ENCODE measurements around the gene DPYD.

DPYD gene

DNA sequence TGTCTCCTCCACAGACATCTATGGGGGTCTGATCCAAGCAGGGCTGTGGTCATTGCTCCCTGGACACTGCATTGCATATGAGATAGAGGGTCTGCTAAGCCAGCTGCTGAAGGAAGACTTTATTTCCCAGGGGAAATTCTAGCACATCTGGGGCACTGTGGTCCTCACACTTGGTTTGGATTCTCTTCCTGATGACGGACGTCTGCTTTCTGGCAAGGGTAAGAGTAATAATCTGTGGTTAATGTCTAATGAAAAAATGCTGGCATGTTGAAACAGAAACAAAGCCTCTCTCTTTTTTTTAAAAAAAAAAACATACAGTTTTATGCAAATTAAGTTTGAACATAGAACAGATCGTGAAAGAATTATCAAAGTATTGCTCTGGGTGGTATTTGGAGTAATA is 553.9 kb downstream of the DPYD start:
- TF ChIP-seq, protein P1, sequence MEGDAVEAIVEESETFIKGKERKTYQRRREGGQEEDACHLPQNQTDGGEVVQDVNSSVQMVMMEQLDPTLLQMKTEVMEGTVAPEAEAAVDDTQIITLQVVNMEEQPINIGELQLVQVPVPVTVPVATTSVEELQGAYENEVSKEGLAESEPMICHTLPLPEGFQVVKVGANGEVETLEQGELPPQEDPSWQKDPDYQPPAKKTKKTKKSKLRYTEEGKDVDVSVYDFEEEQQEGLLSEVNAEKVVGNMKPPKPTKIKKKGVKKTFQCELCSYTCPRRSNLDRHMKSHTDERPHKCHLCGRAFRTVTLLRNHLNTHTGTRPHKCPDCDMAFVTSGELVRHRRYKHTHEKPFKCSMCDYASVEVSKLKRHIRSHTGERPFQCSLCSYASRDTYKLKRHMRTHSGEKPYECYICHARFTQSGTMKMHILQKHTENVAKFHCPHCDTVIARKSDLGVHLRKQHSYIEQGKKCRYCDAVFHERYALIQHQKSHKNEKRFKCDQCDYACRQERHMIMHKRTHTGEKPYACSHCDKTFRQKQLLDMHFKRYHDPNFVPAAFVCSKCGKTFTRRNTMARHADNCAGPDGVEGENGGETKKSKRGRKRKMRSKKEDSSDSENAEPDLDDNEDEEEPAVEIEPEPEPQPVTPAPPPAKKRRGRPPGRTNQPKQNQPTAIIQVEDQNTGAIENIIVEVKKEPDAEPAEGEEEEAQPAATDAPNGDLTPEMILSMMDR (IDR thresholded peaks at IDR 0.05; ENCODE audit: extremely low read depth, insufficient read depth, missing control alignments): no peak
- in situ Hi-C loops (cut with MboI; ENCODE audit: low pct_unique_long_range_greater_than_20kb, low sequenced_read_pairs, unreplicated experiment): no loop called here
- DNase-seq (ENCODE audit: low spot score): no peak

DNA sequence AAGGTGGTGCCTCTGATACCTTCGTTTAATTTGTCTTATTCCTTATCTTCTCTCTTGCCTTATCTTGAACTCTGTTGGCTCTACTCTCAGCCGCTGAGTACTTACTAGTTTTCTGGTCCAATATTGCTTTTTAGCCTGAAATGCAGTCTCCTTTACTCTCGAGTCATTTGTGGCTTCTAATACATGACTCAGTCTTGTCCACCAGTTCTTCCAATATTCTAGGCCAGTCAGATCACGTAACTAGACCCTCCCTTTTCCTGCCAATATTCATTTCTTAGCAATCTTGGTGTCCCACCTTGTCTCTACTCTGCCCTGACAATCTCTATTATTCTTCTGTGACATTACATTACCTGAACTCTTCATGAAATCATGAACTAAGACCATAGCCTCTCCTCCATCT is 555.8 kb downstream of the DPYD start:
- TF ChIP-seq, protein P1 (IDR thresholded peaks at IDR 0.05; ENCODE audit: extremely low read depth, insufficient read depth, missing control alignments): no peak
- in situ Hi-C loops (cut with MboI; ENCODE audit: low pct_unique_long_range_greater_than_20kb, low sequenced_read_pairs, unreplicated experiment): no loop called here
- no peak for DNase-seq (ENCODE audit: low spot score)

DNA sequence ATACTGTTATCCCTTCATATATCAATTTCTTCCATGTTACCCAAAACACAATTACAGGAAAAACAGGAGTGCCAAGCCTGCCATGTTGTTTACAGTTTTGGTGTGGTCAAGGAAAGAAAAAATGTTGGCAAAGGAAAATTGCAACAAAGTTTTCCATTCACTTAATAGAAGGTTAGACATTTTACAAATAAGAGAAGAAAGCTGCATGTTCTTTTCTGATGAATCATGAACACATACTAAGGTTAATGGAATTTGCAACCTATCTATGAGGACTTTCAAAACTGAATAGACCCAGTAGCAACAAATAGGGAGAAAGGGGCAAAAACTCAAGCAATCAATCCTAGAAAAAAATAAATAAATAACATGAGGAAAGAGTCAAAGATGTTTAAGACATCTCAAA is 556.7 kb downstream of the DPYD start:
- DNase-seq (ENCODE audit: low spot score): no peak
- in situ Hi-C loops (cut with MboI; ENCODE audit: low pct_unique_long_range_greater_than_20kb, low sequenced_read_pairs, unreplicated experiment): no loop called here

DNA sequence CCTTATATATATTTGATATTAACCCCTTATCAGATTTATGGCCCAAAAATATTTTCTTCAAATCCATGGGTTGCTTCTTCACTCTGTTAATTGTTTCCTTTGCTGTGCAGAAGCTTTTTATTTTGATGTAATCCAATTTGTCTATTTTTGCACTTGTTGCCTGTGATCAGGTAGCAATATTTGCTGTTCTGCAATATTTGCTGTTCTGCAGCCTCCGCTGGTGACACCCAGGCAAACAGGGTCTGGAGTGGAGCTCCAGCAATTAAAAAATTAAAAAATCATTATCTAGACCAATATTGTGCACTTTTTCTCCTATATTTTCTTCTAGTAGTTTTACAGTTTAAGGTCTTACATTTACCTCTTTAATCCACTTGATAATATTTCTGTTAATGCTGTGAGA is 564.5 kb downstream of the DPYD start:
- in situ Hi-C loops (cut with MboI; ENCODE audit: low pct_unique_long_range_greater_than_20kb, low sequenced_read_pairs, unreplicated experiment): no loop called here

More for the DNA sequence above, 556.7 kb downstream of the DPYD start:
- TF ChIP-seq, protein P1 (IDR thresholded peaks at IDR 0.05; ENCODE audit: extremely low read depth, insufficient read depth, missing control alignments): no peak

DNA sequence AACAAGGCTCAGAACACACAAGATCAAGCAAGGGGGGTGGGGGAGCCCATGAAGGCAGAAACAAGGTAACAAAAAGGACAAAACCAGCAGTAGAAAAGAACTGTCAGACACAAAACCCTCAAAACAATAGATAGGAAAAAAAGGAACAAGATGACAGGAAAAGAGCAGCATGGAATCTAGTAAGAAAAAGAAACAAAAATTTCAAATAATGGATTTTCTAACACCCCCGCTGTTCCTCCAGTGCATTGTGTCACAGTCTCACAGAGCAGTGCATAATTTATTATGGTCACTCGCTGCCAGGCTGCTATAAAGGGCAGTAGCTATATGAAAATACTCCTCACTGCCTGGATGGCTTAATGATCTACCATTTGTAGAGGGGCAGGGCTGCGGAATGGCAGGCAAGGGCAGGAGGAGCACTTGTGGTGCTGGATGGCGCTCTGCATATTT is 567.9 kb downstream of the DPYD start:
- DNase-seq (ENCODE audit: low spot score): no peak
- TF ChIP-seq, protein P1 (IDR thresholded peaks at IDR 0.05; ENCODE audit: extremely low read depth, insufficient read depth, missing control alignments): no peak
- in situ Hi-C loops (cut with MboI; ENCODE audit: low pct_unique_long_range_greater_than_20kb, low sequenced_read_pairs, unreplicated experiment): no loop called here

More for the DNA sequence above, 564.5 kb downstream of the DPYD start:
- TF ChIP-seq, protein P1 (IDR thresholded peaks at IDR 0.05; ENCODE audit: extremely low read depth, insufficient read depth, missing control alignments): no peak
- no peak for DNase-seq (ENCODE audit: low spot score)

DNA sequence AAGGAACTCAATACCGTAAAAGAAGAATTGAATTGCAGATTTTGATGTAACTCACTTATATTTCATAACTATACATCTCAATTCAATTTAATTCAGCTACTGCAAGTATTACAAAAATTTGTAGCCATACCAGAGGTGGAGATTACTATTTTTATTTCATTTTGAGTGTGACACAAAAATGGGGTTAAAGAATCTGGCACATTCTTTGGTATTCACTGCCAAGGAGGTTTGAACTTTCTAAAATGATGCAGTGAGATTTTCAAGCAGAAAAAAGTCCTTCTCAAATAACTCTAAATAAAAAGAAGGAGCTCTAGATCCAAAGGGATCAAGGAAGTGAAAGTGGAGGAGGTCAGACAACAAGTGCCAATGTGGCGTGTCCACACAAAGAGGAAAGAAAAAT is 569.0 kb downstream of the DPYD start:
- TF ChIP-seq, protein P1 (IDR thresholded peaks at IDR 0.05; ENCODE audit: extremely low read depth, insufficient read depth, missing control alignments): no peak
- in situ Hi-C loops (cut with MboI; ENCODE audit: low pct_unique_long_range_greater_than_20kb, low sequenced_read_pairs, unreplicated experiment): no loop called here
- DNase-seq (ENCODE audit: low spot score): no peak

DNA sequence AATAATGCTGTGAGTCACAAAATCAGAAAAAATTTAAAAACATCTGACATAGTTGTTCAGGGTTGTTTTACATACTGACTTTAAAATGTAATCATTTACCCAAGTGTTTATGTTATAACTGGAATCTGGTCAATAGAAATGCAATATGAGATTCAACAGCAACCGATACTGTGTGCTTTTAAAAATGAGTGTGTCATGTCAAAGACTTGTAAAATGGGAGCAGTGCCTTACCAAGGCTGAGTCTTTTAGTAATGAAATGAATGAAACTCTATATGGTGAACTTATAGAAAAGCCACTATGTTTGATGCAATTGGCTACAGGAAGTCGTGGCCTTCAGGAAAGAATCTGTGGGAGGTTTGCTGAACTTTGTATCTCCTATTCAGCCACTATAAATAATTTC is 570.2 kb downstream of the DPYD start:
- TF ChIP-seq, protein P1 (IDR thresholded peaks at IDR 0.05; ENCODE audit: extremely low read depth, insufficient read depth, missing control alignments): no peak
- no peak for DNase-seq (ENCODE audit: low spot score)
- in situ Hi-C loops (cut with MboI; ENCODE audit: low pct_unique_long_range_greater_than_20kb, low sequenced_read_pairs, unreplicated experiment): no loop called here

Measured in GM13977 (cell line).